ENCODE measurements around the gene ZNF689. TPM values are rescaled to one million over a fixed set of nuclear protein-coding genes. Genes with fewer than 3 reads are reported as not detected.
A peak's percentile ranks its signal among the peaks of the same experiment; 100 is the strongest.

ZNF689 gene
- total RNA-seq, 4 donors from 2014 or later = 5.5 to 9.5 (median 7.0) TPM

GRCh38 chr16:30655815-30656347 lies 45.7 kb upstream of the ZNF689 start:
- no peak for TF ChIP-seq CTCF (IDR thresholded peaks at IDR 0.05)
- no peak for DNase-seq (ENCODE audit: low spot score)
- ATAC-seq (ENCODE audit: low FRiP score) = no peak

DNA sequence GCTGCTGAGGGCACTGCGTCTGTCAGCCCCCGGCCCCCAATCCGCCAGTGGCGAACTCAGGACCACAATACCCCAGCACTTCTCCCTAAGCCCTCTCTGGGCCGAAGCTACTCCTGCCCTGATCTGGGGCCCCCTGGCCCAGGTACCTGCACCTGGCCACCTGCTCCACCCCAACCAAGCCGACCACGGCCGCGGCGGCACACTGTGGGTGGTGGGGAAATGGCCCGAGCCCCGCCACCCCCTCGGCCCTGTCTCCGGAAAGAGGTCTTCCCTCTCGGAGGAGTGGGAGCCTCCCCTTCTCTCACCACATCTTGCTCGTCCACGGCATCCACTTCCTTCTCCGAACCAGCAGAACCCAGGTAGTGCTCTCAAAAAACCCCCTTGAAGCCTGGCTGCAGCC lies 44.7 kb upstream of the ZNF689 start:
- ATAC-seq (ENCODE audit: low FRiP score) (no peak), DNase-seq (ENCODE audit: low spot score) (no peak)
- TF ChIP-seq CTCF (IDR thresholded peaks at IDR 0.05) = no peak

- no peak for TF ChIP-seq CTCF (IDR thresholded peaks at IDR 0.05)
- no peak for ATAC-seq (ENCODE audit: low FRiP score)
Measured at GRCh38 chr16:30652718-30653117, 42.5 kb upstream of the ZNF689 start.

DNA sequence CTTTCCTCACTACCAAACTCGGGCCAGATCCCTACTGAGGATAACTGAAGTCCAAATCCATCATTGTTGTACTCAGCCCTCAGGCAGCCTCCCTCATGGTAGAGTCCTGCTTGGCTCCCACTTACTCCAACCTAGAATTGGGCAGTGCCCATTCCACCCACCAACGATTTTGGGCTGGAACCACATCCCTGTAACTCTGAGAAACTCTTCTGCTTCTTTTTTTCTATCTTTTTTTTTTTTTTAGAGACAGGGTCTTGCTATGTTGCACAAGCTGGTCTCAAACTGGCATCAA lies 41.8 kb upstream of the ZNF689 start:
- no peak for ATAC-seq (ENCODE audit: low FRiP score)
- TF ChIP-seq CTCF (IDR thresholded peaks at IDR 0.05) = no peak
- no peak for DNase-seq (ENCODE audit: low spot score)

More at GRCh38 chr16:30652718-30653117, 42.5 kb upstream of the ZNF689 start:
- DNase-seq (ENCODE audit: low spot score) = no peak

DNA sequence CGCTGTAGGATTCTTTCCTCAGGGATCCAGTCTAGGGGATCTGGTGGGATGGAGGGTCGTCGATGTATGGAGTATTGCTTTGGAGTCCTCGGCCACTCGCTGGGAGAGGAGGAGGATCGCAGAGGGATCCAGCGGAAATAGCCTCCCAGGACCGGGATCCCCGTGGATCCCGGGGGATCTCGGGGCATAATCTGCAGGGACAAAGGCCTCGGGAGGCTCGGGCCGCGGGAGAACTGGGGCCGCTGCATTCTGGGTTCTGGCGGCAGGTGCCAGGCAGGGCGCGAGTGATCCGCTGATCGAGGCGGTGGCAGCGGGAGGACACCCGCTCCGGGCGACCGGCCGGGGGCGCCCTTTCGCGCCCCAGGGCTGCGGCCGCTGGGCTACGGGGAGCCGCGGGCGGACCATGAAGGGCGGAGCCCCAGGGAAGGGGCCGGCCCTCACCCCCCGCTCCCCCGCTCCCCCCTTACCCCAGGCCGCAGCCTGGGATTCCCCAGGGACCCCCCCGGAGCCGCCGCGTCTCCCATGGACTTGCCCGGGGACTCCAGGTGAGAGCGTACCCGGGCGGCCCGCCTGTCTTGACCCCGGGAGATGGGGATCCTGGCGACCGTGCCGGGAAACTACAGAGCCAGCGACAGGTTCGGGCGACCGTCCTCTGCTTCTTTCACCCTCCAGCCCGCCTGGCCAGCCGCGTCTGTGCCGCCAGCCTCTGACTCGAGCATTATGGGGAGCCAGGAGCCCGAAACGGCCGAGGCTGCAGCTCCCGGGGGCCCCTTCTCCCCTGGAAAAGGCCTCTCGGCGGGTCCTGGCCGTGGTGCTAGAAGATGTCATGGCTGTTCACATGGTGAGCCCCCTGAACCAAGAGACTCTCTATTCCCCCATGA lies 41.2 kb upstream of the ZNF689 start:
- DNase-seq (ENCODE audit: low spot score) = peak; percentile 34
- peak in 1 of 3 donors; percentile 45 for TF ChIP-seq CTCF (IDR thresholded peaks at IDR 0.05)

DNA sequence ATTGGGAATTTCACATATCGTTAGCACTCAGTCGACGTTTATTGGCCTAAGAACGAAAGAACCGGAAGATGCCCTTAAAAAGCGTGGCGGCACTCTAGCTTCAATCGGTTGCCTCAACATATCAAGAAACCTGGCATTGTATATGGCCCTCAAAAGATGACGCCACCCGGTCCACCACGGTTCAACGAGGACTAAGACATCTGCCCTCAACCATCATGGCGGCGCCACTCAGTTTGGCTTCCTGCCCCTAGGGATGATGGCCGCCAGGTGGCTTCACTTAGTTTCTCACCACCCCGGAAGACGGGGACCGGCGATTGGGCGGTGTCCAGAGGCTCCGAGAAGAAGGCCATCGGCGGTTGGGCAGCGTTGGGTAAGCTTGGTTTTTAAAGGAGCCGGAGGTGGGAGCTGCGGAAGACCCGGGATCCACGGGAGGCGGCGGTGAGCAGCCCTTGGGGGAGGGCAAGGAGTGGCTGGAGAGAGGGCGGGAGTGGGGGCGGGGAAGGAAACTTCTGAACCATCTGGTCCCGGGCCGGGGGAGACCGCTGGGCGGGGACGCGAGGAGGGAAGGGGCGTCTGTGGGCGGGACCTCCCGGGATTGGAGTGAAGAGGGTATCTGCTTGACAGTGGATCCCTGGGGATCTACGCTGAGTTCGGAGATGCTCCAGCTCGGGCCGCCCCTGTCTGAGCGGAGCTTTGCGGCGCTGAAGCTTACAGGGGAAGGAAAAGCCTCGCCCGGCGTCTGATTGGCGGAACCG lies 40.4 kb upstream of the ZNF689 start, which contains the start of gene PRR14:
Gene PRR14, plus strand, starts transcription at position 592 of the 755 bp plus-strand sequence. CDS start 686 bp downstream, outside the sequence.
- ATAC-seq (ENCODE audit: low FRiP score) (peak; percentile 92), DNase-seq (ENCODE audit: low spot score) (peak; percentile 98)
- TF ChIP-seq CTCF (IDR thresholded peaks at IDR 0.05) = peak in 1 of 3 donors; percentile 38

More for the DNA sequence above, 41.2 kb upstream of the ZNF689 start:
- ATAC-seq (ENCODE audit: low FRiP score) = peak; percentile 64

All from omental fat pad (tissue), 4 donors.